ENCODE data around the gene ITGA11.

The ITGA11 gene

GRCh38 chr15:68318931-68319909, 112.7 kb downstream of the ITGA11 start:
- no peak for DNase-seq

GRCh38 chr15:68318008-68318835, 113.7 kb downstream of the ITGA11 start:
- no peak for DNase-seq

GRCh38 chr15:68317281-68318007, 114.5 kb downstream of the ITGA11 start:
- DNase-seq: no peak

GRCh38 chr15:68316061-68316804, 115.7 kb downstream of the ITGA11 start:
- no peak for DNase-seq

- DNase-seq: peak; percentile 32
Measured at GRCh38 chr15:68315495-68316031, 116.4 kb downstream of the ITGA11 start.

- DNase-seq: no peak
Measured at GRCh38 chr15:68315035-68315434, 116.9 kb downstream of the ITGA11 start.

GRCh38 chr15:68314563-68314962, 117.4 kb downstream of the ITGA11 start:
- DNase-seq: no peak

GRCh38 chr15:68313501-68314410, 118.2 kb downstream of the ITGA11 start:
- no peak for DNase-seq

- no peak for DNase-seq
Measured at GRCh38 chr15:68312701-68313204, 119.2 kb downstream of the ITGA11 start.

GRCh38 chr15:68311859-68312557, 120.0 kb downstream of the ITGA11 start:
- DNase-seq: no peak

- DNase-seq: no peak
Measured at GRCh38 chr15:68311464-68311835, 120.5 kb downstream of the ITGA11 start.

GRCh38 chr15:68310804-68311463, 121.0 kb downstream of the ITGA11 start:
- no peak for DNase-seq

GRCh38 chr15:68310178-68310803, 121.7 kb downstream of the ITGA11 start:
- DNase-seq: peak; percentile 83

- no peak for DNase-seq
Measured at GRCh38 chr15:68309024-68309423, 122.9 kb downstream of the ITGA11 start.

- no peak for DNase-seq
Measured at GRCh38 chr15:68307131-68307928, 124.6 kb downstream of the ITGA11 start.

- peak; percentile 48 for DNase-seq
Measured at GRCh38 chr15:68305420-68305871, 126.5 kb downstream of the ITGA11 start.

- peak; percentile 87 for DNase-seq
Measured at GRCh38 chr15:68304589-68305337, 127.2 kb downstream of the ITGA11 start.
